ENCODE measurements around the gene COL18A1. TPM values are rescaled to one million over a fixed set of nuclear protein-coding genes. Genes with fewer than 3 reads are reported as not detected.

The COL18A1 gene
- total and polyA plus RNA-seq, 10 donors: 35.0 to 208 (median 86.4) TPM

DNA sequence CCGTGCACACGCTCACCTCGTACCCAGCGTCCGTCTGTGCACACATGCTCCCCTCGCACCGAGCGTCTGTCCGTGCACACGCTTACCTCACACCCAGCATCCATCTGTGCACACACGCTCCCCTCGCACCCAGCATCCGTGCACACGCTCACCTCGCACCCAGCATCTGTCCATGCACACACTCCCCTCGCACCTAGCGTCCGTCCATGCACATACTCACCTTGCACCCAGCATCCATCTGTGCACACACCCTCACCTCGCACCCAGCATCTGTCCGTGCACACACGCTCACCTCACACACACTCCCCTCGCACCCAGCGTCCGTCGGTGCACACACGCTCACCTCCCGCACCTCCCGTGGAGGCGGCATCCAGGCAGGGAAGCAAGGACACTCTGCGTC is 24.4 kb upstream of the COL18A1 start:
- TF ChIP-seq, protein P1, sequence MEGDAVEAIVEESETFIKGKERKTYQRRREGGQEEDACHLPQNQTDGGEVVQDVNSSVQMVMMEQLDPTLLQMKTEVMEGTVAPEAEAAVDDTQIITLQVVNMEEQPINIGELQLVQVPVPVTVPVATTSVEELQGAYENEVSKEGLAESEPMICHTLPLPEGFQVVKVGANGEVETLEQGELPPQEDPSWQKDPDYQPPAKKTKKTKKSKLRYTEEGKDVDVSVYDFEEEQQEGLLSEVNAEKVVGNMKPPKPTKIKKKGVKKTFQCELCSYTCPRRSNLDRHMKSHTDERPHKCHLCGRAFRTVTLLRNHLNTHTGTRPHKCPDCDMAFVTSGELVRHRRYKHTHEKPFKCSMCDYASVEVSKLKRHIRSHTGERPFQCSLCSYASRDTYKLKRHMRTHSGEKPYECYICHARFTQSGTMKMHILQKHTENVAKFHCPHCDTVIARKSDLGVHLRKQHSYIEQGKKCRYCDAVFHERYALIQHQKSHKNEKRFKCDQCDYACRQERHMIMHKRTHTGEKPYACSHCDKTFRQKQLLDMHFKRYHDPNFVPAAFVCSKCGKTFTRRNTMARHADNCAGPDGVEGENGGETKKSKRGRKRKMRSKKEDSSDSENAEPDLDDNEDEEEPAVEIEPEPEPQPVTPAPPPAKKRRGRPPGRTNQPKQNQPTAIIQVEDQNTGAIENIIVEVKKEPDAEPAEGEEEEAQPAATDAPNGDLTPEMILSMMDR (IDR thresholded peaks at IDR 0.05 in 8 of 11, conservative IDR thresholded peaks at IDR 0.05 in 3 of 11): no peak
- TF ChIP-seq POLR2AphosphoS5 (IDR thresholded peaks at IDR 0.05): no peak
- no peak for TF ChIP-seq POLR2A (IDR thresholded peaks at IDR 0.05)
- DNase-seq: peak; percentile 40
- H3K4me3 ChIP-seq: no peak overlapping the region
- no peak overlapping the region for H3K27ac ChIP-seq
- no peaks in the 10 kb centered on the region for H3K4me1 ChIP-seq
- H3K27me3 ChIP-seq (replicated peaks in 1 of 7): peaks cover 0 to 48% (median 0%) of the 10 kb centered on the region in 7 donors
- peaks cover 0 to 17% (median 3%) of the 10 kb centered on the region in 8 donors for H3K9me3 ChIP-seq
- intact Hi-C loops (cut with DNase I; ENCODE audit: low total_unique reads): no loop called here
- no peaks in the 10 kb centered on the region for H3K36me3 ChIP-seq
- 92 to 96% (median 94%) methylated on average over 30 of the region's 30 CpGs for WGBS, 5 donors

DNA sequence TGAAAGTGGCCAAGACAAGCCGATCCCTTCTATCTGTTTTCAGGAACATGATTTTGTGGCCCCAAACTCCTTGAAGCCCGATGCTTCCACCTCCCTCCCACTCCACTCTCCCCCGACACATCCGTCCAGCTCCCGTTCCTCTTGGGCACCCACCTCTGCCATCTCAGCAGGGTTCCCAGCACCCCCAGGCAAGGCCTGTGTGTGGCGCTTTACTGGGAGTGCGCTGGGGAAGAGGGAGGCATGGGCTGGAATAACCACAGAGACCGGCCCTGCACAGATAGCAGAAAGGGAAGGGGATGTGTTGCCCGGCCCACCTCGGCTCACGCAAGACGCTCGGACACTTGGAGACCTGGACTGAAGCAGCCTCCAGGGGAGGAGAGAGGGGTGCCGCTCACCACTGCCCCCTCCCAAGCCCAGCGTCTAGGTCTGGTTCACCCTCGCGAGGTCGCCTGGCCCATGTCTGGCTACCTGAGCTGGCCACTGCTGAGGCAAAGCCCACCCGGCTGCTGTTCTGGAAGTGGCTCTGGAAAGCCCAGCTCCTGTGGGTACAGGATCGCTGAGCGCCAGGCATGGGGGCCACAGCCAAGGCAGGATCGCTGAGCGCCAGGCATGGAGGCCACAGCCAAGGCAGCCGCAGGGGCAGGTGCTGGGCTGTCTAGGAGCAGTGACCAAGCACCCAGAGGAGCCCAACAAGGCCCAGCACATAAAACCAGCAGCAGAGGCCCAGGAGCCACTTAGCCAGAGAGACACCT is 23.8 kb upstream of the COL18A1 start:
- peaks cover 0 to 52% (median 0%) of the 10 kb centered on the region in 7 donors for H3K27me3 ChIP-seq (replicated peaks in 1 of 7)
- peaks cover 0 to 17% (median 3%) of the 10 kb centered on the region in 8 donors for H3K9me3 ChIP-seq
- H3K4me1 ChIP-seq: peaks cover 0 to 1% (median under 1%) of the 10 kb centered on the region in 6 donors
- no peak overlapping the region for H3K27ac ChIP-seq
- WGBS, 5 donors: 79 to 93% (median 90%) methylated on average over 19 to 24 of the region's 24 CpGs
- TF ChIP-seq, protein P1 (IDR thresholded peaks at IDR 0.05 in 8 of 11, conservative IDR thresholded peaks at IDR 0.05 in 3 of 11): no peak
- TF ChIP-seq POLR2AphosphoS5 (IDR thresholded peaks at IDR 0.05): no peak
- no peak for TF ChIP-seq POLR2A (IDR thresholded peaks at IDR 0.05)
- intact Hi-C loops (cut with DNase I; ENCODE audit: low total_unique reads): no loop called here
- no peaks in the 10 kb centered on the region for H3K36me3 ChIP-seq
- peak; percentile 49 for DNase-seq
- H3K4me3 ChIP-seq: no peak overlapping the region

DNA sequence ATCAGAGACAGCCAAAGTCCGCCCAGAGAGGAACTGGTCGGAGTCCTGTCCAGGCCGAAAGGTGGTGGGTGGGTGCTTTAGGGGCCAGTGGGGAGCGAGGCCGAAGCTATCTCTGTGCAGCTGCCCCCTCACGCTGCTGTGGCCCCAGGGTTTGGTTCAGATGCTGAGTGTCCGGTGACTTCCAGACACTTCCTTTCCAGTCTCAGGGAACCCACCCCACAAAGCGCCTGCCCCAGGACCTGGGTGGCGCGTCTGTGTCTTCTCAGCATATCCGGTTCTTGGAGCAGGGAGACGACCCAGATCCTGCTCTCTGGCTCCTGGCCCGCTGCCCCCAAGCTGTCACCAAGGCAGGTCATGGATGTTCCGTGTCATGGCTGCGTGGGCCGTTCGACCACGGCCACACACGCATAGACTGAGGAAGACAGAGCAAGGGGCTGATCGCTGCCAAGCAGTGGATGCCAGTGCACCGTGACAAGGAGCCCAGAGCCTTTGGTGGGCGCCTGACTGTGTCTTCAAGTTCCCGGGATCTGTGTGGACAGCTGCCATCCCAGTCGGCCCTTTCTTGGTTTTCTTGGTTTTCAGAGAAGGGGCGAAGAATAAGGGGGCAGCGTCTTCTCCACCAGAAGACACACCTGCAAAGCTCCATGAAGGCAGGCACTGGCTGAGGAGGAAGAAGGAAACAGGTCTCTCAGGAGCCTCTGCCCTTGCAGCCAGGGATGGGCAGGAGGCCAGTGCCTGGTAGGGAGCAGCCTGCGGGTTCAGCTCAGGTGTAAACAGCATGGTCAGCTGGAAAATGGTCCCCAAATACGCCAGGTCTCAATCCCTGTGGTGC is 22.9 kb upstream of the COL18A1 start:
- 82 to 92% (median 88%) methylated on average over 20 to 28 of the region's 28 CpGs for WGBS, 5 donors
- H3K4me3 ChIP-seq: no peak overlapping the region
- peak; percentile 52 for DNase-seq
- peaks cover 0 to 14% (median 3%) of the 10 kb centered on the region in 8 donors for H3K9me3 ChIP-seq
- peaks cover 4 to 10% (median 8%) of the 10 kb centered on the region in 6 donors for H3K4me1 ChIP-seq
- peaks cover 0 to 57% (median 0%) of the 10 kb centered on the region in 7 donors for H3K27me3 ChIP-seq (replicated peaks in 1 of 7)
- H3K36me3 ChIP-seq: no peaks in the 10 kb centered on the region
- TF ChIP-seq, protein P1 (IDR thresholded peaks at IDR 0.05 in 8 of 11, conservative IDR thresholded peaks at IDR 0.05 in 3 of 11): no peak
- no peak for TF ChIP-seq POLR2A (IDR thresholded peaks at IDR 0.05)
- no peak for TF ChIP-seq POLR2AphosphoS5 (IDR thresholded peaks at IDR 0.05)
- H3K27ac ChIP-seq: no peak overlapping the region
- intact Hi-C loops (cut with DNase I; ENCODE audit: low total_unique reads): no loop called here

DNA sequence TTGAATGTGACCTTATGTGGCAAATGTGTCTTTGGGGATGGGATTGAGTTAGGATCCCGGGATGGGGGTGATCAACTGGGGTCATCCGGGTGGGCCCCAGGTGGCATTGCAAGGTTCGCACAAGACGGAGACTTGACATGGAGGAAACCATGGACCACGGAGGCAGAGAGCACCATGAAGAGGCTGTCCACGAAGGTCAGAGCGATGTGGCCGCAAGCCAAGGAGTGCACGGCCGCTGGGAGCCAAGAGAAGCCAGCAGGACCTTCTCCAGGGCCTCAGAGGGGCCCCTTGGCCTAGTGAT is 22.3 kb upstream of the COL18A1 start:
- H3K4me3 ChIP-seq: no peak overlapping the region
- H3K4me1 ChIP-seq: peaks cover 4 to 16% (median 13%) of the 10 kb centered on the region in 6 donors
- peaks cover 0 to 9% (median under 1%) of the 10 kb centered on the region in 8 donors for H3K9me3 ChIP-seq
- intact Hi-C loops (cut with DNase I; ENCODE audit: low total_unique reads): no loop called here
- TF ChIP-seq, protein P1 (IDR thresholded peaks at IDR 0.05 in 8 of 11, conservative IDR thresholded peaks at IDR 0.05 in 3 of 11): no peak
- TF ChIP-seq POLR2A (IDR thresholded peaks at IDR 0.05) (no peak), POLR2AphosphoS5 (IDR thresholded peaks at IDR 0.05) (no peak)
- WGBS, 5 donors: 83 to 97% (median 92%) methylated on average over 10 of the region's 10 CpGs
- peak; percentile 28 for DNase-seq
- H3K27me3 ChIP-seq (replicated peaks in 1 of 7): peaks cover 0 to 56% (median 0%) of the 10 kb centered on the region in 7 donors
- H3K27ac ChIP-seq: no peak overlapping the region
- H3K36me3 ChIP-seq: no peaks in the 10 kb centered on the region

All from spleen (tissue), 11 donors.